Panc1 (cell line): ENCODE results near the gene KLF16.

Experiments used
- POLR2AphosphoS5 ChIP-seq: IDR thresholded peaks from 2 replicates; pipeline ENCODE4 v1.6.1; 2012; ENCODE audit warnings: mild to moderate bottlenecking, low read depth, low read length, moderate library complexity
- SIN3A ChIP-seq: IDR thresholded peaks from 2 replicates; pipeline ENCODE4 v1.6.1; 2012; ENCODE audit warnings: low read depth, mild to moderate bottlenecking, low read length, moderate library complexity, borderline replicate concordance; ENCODE audit not compliant: insufficient read depth
- TF ChIP-seq, protein P1 (sequence below): fragments of 450-650 bp; IDR thresholded peaks from 2 replicates; pipeline ENCODE4 v1.5.1; 2017; ENCODE audit warnings: mild to moderate bottlenecking
- TF ChIP-seq, protein P2 (sequence below), 2 experiments: IDR thresholded peaks; 2 replicates each; pipeline ENCODE4 v1.6.1; 2011 to 2012; ENCODE audit warnings: low read depth in 2 of 2, control low read depth in 1 of 2, low read length in 1 of 2, mild to moderate bottlenecking in 1 of 2, moderate library complexity in 1 of 2; ENCODE audit not compliant: insufficient read depth in 1 of 2

DNA sequence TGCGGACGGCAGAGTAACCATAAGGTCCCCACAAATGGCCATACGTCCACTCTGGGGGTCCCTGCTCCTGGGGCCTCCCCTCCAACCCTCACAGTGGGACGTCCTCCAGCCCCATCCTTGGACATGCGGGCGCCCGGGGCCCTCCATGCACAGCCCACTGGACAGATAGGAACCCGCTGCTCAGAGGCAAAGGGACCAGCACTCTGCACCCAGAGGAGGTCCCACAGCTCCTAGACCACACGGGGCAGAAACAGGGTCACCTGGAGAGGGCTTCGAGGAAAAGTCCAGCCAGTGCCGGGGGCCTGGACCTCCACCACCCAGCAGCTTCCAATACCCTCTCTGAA, 26.2 kb downstream of the KLF16 start:
- TF ChIP-seq, protein P1, sequence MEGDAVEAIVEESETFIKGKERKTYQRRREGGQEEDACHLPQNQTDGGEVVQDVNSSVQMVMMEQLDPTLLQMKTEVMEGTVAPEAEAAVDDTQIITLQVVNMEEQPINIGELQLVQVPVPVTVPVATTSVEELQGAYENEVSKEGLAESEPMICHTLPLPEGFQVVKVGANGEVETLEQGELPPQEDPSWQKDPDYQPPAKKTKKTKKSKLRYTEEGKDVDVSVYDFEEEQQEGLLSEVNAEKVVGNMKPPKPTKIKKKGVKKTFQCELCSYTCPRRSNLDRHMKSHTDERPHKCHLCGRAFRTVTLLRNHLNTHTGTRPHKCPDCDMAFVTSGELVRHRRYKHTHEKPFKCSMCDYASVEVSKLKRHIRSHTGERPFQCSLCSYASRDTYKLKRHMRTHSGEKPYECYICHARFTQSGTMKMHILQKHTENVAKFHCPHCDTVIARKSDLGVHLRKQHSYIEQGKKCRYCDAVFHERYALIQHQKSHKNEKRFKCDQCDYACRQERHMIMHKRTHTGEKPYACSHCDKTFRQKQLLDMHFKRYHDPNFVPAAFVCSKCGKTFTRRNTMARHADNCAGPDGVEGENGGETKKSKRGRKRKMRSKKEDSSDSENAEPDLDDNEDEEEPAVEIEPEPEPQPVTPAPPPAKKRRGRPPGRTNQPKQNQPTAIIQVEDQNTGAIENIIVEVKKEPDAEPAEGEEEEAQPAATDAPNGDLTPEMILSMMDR, result no peak
- TF ChIP-seq SIN3A (no peak), POLR2AphosphoS5 (no peak)
- TF ChIP-seq, protein P2, sequence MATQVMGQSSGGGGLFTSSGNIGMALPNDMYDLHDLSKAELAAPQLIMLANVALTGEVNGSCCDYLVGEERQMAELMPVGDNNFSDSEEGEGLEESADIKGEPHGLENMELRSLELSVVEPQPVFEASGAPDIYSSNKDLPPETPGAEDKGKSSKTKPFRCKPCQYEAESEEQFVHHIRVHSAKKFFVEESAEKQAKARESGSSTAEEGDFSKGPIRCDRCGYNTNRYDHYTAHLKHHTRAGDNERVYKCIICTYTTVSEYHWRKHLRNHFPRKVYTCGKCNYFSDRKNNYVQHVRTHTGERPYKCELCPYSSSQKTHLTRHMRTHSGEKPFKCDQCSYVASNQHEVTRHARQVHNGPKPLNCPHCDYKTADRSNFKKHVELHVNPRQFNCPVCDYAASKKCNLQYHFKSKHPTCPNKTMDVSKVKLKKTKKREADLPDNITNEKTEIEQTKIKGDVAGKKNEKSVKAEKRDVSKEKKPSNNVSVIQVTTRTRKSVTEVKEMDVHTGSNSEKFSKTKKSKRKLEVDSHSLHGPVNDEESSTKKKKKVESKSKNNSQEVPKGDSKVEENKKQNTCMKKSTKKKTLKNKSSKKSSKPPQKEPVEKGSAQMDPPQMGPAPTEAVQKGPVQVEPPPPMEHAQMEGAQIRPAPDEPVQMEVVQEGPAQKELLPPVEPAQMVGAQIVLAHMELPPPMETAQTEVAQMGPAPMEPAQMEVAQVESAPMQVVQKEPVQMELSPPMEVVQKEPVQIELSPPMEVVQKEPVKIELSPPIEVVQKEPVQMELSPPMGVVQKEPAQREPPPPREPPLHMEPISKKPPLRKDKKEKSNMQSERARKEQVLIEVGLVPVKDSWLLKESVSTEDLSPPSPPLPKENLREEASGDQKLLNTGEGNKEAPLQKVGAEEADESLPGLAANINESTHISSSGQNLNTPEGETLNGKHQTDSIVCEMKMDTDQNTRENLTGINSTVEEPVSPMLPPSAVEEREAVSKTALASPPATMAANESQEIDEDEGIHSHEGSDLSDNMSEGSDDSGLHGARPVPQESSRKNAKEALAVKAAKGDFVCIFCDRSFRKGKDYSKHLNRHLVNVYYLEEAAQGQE (IDR thresholded peaks at IDR 0.05; ENCODE audit: insufficient read depth in 1 of 2, low read depth in 2 of 2, low read length in 1 of 2), result no peak
